ENCODE measurements around the gene CALML5.

CALML5 gene

DNA sequence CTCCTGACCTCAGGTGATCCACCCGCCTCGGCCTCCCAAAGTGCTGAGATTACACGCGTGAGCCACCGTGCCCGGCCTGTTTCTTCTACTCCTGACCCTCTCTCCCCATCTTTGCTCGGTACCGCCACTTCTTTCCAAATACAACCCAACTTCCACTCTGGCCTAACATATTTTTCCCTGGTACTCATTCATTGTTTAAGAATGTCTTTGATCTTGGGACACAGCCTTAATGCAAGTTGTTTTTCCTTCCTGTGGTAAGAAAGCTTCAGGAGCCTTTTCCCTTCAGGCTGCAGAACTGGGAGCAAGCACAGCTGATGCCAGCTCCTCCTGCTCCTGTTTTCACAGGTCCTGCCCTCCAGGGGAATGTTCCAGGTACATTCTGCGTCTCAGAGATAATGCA lies 39.1 kb upstream of the CALML5 start:
- no peaks in the 10 kb centered on the region for H3F3A ChIP-seq (ENCODE audit: low read depth)
- no peaks in the 10 kb centered on the region for H4K20me1 ChIP-seq (ENCODE audit: insufficient read depth, low read length, poor library complexity, severe bottlenecking)
- no peaks in the 10 kb centered on the region for H3K36me3 ChIP-seq (ENCODE audit: insufficient read depth, low read length)
- no peak overlapping the region; the same call in 1 of the 2 replicates for H2AFZ ChIP-seq (ENCODE audit: low read length)
- TF ChIP-seq CTCF (conservative IDR thresholded peaks at IDR 0.05; ENCODE audit: low read length) = no peak
- TF ChIP-seq EZH2phosphoT487 (IDR thresholded peaks at IDR 0.05; ENCODE audit: borderline replicate concordance) = no peak
- H3K4me3 ChIP-seq (ENCODE audit: low read length, poor library complexity, severe bottlenecking) = no peak overlapping the region
- H3K4me2 ChIP-seq (ENCODE audit: low read depth, low read length, poor library complexity, severe bottlenecking) = no peak overlapping the region
- no peaks in the 10 kb centered on the region for H3K9me3 ChIP-seq (ENCODE audit: insufficient read depth, low read depth, low read length)
- no peaks in the 10 kb centered on the region for H3K4me1 ChIP-seq (ENCODE audit: insufficient read depth, low read length, poor library complexity, severe bottlenecking)
- H3K9ac ChIP-seq (ENCODE audit: low read depth, low read length, poor library complexity, severe bottlenecking) = no peak overlapping the region
- no peaks in the 10 kb centered on the region for H3K9me2 ChIP-seq (replicated peaks; ENCODE audit: low read depth, low read length)
- no peaks in the 10 kb centered on the region for H3K79me2 ChIP-seq (ENCODE audit: insufficient read depth, low read length)
- no peaks in the 10 kb centered on the region for H3K27me3 ChIP-seq (ENCODE audit: insufficient read depth, low read length, poor library complexity, severe bottlenecking)

DNA sequence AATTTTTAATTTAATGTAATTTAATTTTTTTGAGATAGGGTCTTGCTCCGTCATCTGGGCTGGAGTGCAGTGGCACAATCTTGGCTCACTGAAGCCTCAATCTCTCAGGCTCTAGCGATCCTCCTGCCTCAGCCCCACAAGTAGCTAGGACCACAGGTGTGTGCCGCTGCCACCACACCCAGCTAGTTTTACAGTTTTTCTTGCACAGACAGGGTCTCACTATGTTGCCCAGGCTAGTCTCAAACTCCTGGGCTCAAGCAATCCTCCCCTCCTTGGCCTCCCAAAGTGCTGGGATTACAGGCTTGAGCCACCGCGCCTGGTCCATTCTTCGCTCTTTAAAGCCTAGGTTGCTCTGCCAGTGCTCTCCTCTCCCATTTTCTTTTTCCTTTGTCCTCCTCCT lies 38.3 kb upstream of the CALML5 start:
- no peaks in the 10 kb centered on the region for H3F3A ChIP-seq (ENCODE audit: low read depth)
- H3K9ac ChIP-seq (ENCODE audit: low read depth, low read length, poor library complexity, severe bottlenecking) = no peak overlapping the region
- no peak overlapping the region for H3K4me3 ChIP-seq (ENCODE audit: low read length, poor library complexity, severe bottlenecking)
- no peaks in the 10 kb centered on the region for H3K79me2 ChIP-seq (ENCODE audit: insufficient read depth, low read length)
- TF ChIP-seq EZH2phosphoT487 (IDR thresholded peaks at IDR 0.05; ENCODE audit: borderline replicate concordance) = no peak
- TF ChIP-seq CTCF (conservative IDR thresholded peaks at IDR 0.05; ENCODE audit: low read length) = no peak
- H3K9me3 ChIP-seq (ENCODE audit: insufficient read depth, low read depth, low read length) = no peaks in the 10 kb centered on the region
- H2AFZ ChIP-seq (ENCODE audit: low read length) = no peak overlapping the region
- no peaks in the 10 kb centered on the region for H3K4me1 ChIP-seq (ENCODE audit: insufficient read depth, low read length, poor library complexity, severe bottlenecking)
- H3K9me2 ChIP-seq (replicated peaks; ENCODE audit: low read depth, low read length) = no peaks in the 10 kb centered on the region
- no peaks in the 10 kb centered on the region for H3K27me3 ChIP-seq (ENCODE audit: insufficient read depth, low read length, poor library complexity, severe bottlenecking)
- no peaks in the 10 kb centered on the region for H4K20me1 ChIP-seq (ENCODE audit: insufficient read depth, low read length, poor library complexity, severe bottlenecking)
- H3K4me2 ChIP-seq (ENCODE audit: low read depth, low read length, poor library complexity, severe bottlenecking) = no peak overlapping the region
- H3K36me3 ChIP-seq (ENCODE audit: insufficient read depth, low read length) = no peaks in the 10 kb centered on the region

GRCh38 chr10:5536486-5537081 lies 37.2 kb upstream of the CALML5 start:
- H2AFZ ChIP-seq (ENCODE audit: low read length) = no peak overlapping the region
- H3K9ac ChIP-seq (ENCODE audit: low read depth, low read length, poor library complexity, severe bottlenecking) = no peak overlapping the region
- H3K27me3 ChIP-seq (ENCODE audit: insufficient read depth, low read length, poor library complexity, severe bottlenecking) = no peaks in the 10 kb centered on the region
- H3K4me1 ChIP-seq (ENCODE audit: insufficient read depth, low read length, poor library complexity, severe bottlenecking) = no peaks in the 10 kb centered on the region
- H4K20me1 ChIP-seq (ENCODE audit: insufficient read depth, low read length, poor library complexity, severe bottlenecking) = no peaks in the 10 kb centered on the region
- H3K9me3 ChIP-seq (ENCODE audit: insufficient read depth, low read depth, low read length) = no peaks in the 10 kb centered on the region
- H3K36me3 ChIP-seq (ENCODE audit: insufficient read depth, low read length) = no peaks in the 10 kb centered on the region
- no peaks in the 10 kb centered on the region for H3K79me2 ChIP-seq (ENCODE audit: insufficient read depth, low read length)
- no peaks in the 10 kb centered on the region for H3K9me2 ChIP-seq (replicated peaks; ENCODE audit: low read depth, low read length)
- no peak for TF ChIP-seq CTCF (conservative IDR thresholded peaks at IDR 0.05; ENCODE audit: low read length)
- TF ChIP-seq EZH2phosphoT487 (IDR thresholded peaks at IDR 0.05; ENCODE audit: borderline replicate concordance) = no peak
- no peaks in the 10 kb centered on the region for H3F3A ChIP-seq (ENCODE audit: low read depth)
- no peak overlapping the region for H3K4me3 ChIP-seq (ENCODE audit: low read length, poor library complexity, severe bottlenecking)
- H3K4me2 ChIP-seq (ENCODE audit: low read depth, low read length, poor library complexity, severe bottlenecking) = no peak overlapping the region
